ENCODE data around the gene MCRIP2.
"Not testable (repeated sequence)": the region's sequence is repeated elsewhere in the genome, so short reads cannot be mapped to it uniquely, and the experiment has no call there.

The MCRIP2 gene

GRCh38 chr16:685967-686366, 44.3 kb downstream of the MCRIP2 start:
- Histone ChIP-seq H3K27me3 (ENCODE audit: insufficient read depth, low read length) (no peaks in the 10 kb centered on the region), H3K4me1 (ENCODE audit: insufficient read depth, low read length) (peaks cover 20% of the 10 kb centered on the region), H2AFZ (ENCODE audit: low read depth, low read length) (no peak overlapping the region), H3K36me3 (ENCODE audit: insufficient read depth, low read length) (peaks cover 55% of the 10 kb centered on the region), H3K9me3 (ENCODE audit: low read length) (no peaks in the 10 kb centered on the region), H3K4me3 (ENCODE audit: low read length) (no peak overlapping the region)

- H3K36me3 ChIP-seq (ENCODE audit: insufficient read depth, low read length) = peaks cover 51% of the 10 kb centered on the region
Observed at GRCh38 chr16:686459-687260, 45.0 kb downstream of the MCRIP2 start.

GRCh38 chr16:687499-687898, 45.9 kb downstream of the MCRIP2 start:
- Histone ChIP-seq H3K9me3 (ENCODE audit: low read length) (no peaks in the 10 kb centered on the region), H3K27me3 (ENCODE audit: insufficient read depth, low read length) (no peaks in the 10 kb centered on the region), H2AFZ (ENCODE audit: low read depth, low read length) (no peak overlapping the region), H3K4me1 (ENCODE audit: insufficient read depth, low read length) (peaks cover 8% of the 10 kb centered on the region), H3K4me3 (ENCODE audit: low read length) (no peak overlapping the region), H3K36me3 (ENCODE audit: insufficient read depth, low read length) (peaks cover 43% of the 10 kb centered on the region)

More at GRCh38 chr16:686459-687260, 45.0 kb downstream of the MCRIP2 start:
- peaks cover 13% of the 10 kb centered on the region for H3K4me1 ChIP-seq (ENCODE audit: insufficient read depth, low read length)
- no peaks in the 10 kb centered on the region for H3K27me3 ChIP-seq (ENCODE audit: insufficient read depth, low read length)
- no peak overlapping the region for H2AFZ ChIP-seq (ENCODE audit: low read depth, low read length)
- no peak overlapping the region for H3K4me3 ChIP-seq (ENCODE audit: low read length)
- no peaks in the 10 kb centered on the region for H3K9me3 ChIP-seq (ENCODE audit: low read length)

GRCh38 chr16:689175-689897, 47.7 kb downstream of the MCRIP2 start:
- peaks cover 7% of the 10 kb centered on the region for H3K4me1 ChIP-seq (ENCODE audit: insufficient read depth, low read length)
- no peak overlapping the region for H2AFZ ChIP-seq (ENCODE audit: low read depth, low read length)
- H3K27me3 ChIP-seq (ENCODE audit: insufficient read depth, low read length) = no peaks in the 10 kb centered on the region
- peak overlapping the region; percentile 72 for H3K4me3 ChIP-seq (ENCODE audit: low read length)
- H3K9me3 ChIP-seq (ENCODE audit: low read length) = no peaks in the 10 kb centered on the region
- H3K36me3 ChIP-seq (ENCODE audit: insufficient read depth, low read length) = peaks cover 30% of the 10 kb centered on the region

GRCh38 chr16:691242-691641, 49.6 kb downstream of the MCRIP2 start:
- H3K4me3 ChIP-seq (ENCODE audit: low read length); H3K9me3 ChIP-seq (ENCODE audit: low read length); H3K27me3 ChIP-seq (ENCODE audit: insufficient read depth, low read length); H2AFZ ChIP-seq (ENCODE audit: low read depth, low read length); H3K4me1 ChIP-seq (ENCODE audit: insufficient read depth, low read length): not testable (repeated sequence)
- H3K36me3 ChIP-seq (ENCODE audit: insufficient read depth, low read length) = peaks cover 18% of the 10 kb centered on the region

- H2AFZ ChIP-seq (ENCODE audit: low read depth, low read length) = no peak overlapping the region
- peaks cover 7% of the 10 kb centered on the region for H3K4me1 ChIP-seq (ENCODE audit: insufficient read depth, low read length)
- H3K27me3 ChIP-seq (ENCODE audit: insufficient read depth, low read length) = no peaks in the 10 kb centered on the region
- no peaks in the 10 kb centered on the region for H3K9me3 ChIP-seq (ENCODE audit: low read length)
- H3K4me3 ChIP-seq (ENCODE audit: low read length) = no peak overlapping the region
- peaks cover 8% of the 10 kb centered on the region for H3K36me3 ChIP-seq (ENCODE audit: insufficient read depth, low read length)
Observed at GRCh38 chr16:692356-693108, 50.9 kb downstream of the MCRIP2 start.

- peaks cover 3% of the 10 kb centered on the region for H3K36me3 ChIP-seq (ENCODE audit: insufficient read depth, low read length)
- H3K4me3 ChIP-seq (ENCODE audit: low read length) = no peak overlapping the region
- no peaks in the 10 kb centered on the region for H3K9me3 ChIP-seq (ENCODE audit: low read length)
- H2AFZ ChIP-seq (ENCODE audit: low read depth, low read length) = no peak overlapping the region
- H3K4me1 ChIP-seq (ENCODE audit: insufficient read depth, low read length) = peaks cover 7% of the 10 kb centered on the region
- H3K27me3 ChIP-seq (ENCODE audit: insufficient read depth, low read length) = no peaks in the 10 kb centered on the region
Observed at GRCh38 chr16:693364-693763, 51.7 kb downstream of the MCRIP2 start.

- Histone ChIP-seq H3K4me3 (ENCODE audit: low read length) (no peak overlapping the region), H3K27me3 (ENCODE audit: insufficient read depth, low read length) (no peaks in the 10 kb centered on the region)
Observed at GRCh38 chr16:693766-694165, 52.1 kb downstream of the MCRIP2 start.

GRCh38 chr16:694187-694862, 52.7 kb downstream of the MCRIP2 start:
- Histone ChIP-seq H3K4me3 (ENCODE audit: low read length) (no peak overlapping the region), H3K9me3 (ENCODE audit: low read length) (no peaks in the 10 kb centered on the region), H3K4me1 (ENCODE audit: insufficient read depth, low read length) (peaks cover 4% of the 10 kb centered on the region), H3K27me3 (ENCODE audit: insufficient read depth, low read length) (no peaks in the 10 kb centered on the region), H2AFZ (ENCODE audit: low read depth, low read length) (no peak overlapping the region), H3K36me3 (ENCODE audit: insufficient read depth, low read length) (peaks cover 3% of the 10 kb centered on the region)

More at GRCh38 chr16:693766-694165, 52.1 kb downstream of the MCRIP2 start:
- peaks cover 3% of the 10 kb centered on the region for H3K36me3 ChIP-seq (ENCODE audit: insufficient read depth, low read length)
- H3K9me3 ChIP-seq (ENCODE audit: low read length) = no peaks in the 10 kb centered on the region
- H2AFZ ChIP-seq (ENCODE audit: low read depth, low read length) = no peak overlapping the region
- peaks cover 7% of the 10 kb centered on the region for H3K4me1 ChIP-seq (ENCODE audit: insufficient read depth, low read length)

- no peak overlapping the region for H3K4me3 ChIP-seq (ENCODE audit: low read length)
- no peaks in the 10 kb centered on the region for H3K27me3 ChIP-seq (ENCODE audit: insufficient read depth, low read length)
- H3K4me1 ChIP-seq (ENCODE audit: insufficient read depth, low read length) = no peaks in the 10 kb centered on the region
- H3K36me3 ChIP-seq (ENCODE audit: insufficient read depth, low read length) = peaks cover 3% of the 10 kb centered on the region
- no peaks in the 10 kb centered on the region for H3K9me3 ChIP-seq (ENCODE audit: low read length)
- H2AFZ ChIP-seq (ENCODE audit: low read depth, low read length) = no peak overlapping the region
Observed at GRCh38 chr16:694863-695354, 53.3 kb downstream of the MCRIP2 start.

GRCh38 chr16:695355-696089, 53.9 kb downstream of the MCRIP2 start:
- Histone ChIP-seq H2AFZ (ENCODE audit: low read depth, low read length) (no peak overlapping the region), H3K9me3 (ENCODE audit: low read length) (no peaks in the 10 kb centered on the region), H3K36me3 (ENCODE audit: insufficient read depth, low read length) (peaks cover 3% of the 10 kb centered on the region), H3K27me3 (ENCODE audit: insufficient read depth, low read length) (no peaks in the 10 kb centered on the region), H3K4me3 (ENCODE audit: low read length) (no peak overlapping the region), H3K4me1 (ENCODE audit: insufficient read depth, low read length) (peaks cover 2% of the 10 kb centered on the region)
